Activated T-helper 17 cell treated with anti-CD3 and anti-CD28 coated beads, Interleukin-2, amount 50 U/mL, for 72 hours (primary cell): ENCODE measurements around the gene SHB. TPM values are rescaled to one million over a fixed set of nuclear protein-coding genes. Genes with fewer than 3 reads are reported as not detected.

ENCODE experiments used
- ATAC-seq: fragments of 150-1000 bp; cut with Tn5 transposase; replicated peaks from 2 replicates; pipeline ENCODE4 v1.10.0; 2021; ENCODE audit warnings: mild to moderate bottlenecking, moderate library complexity
- H3K27ac Mint-ChIP-seq: one replicate; pipeline ENCODE4 v1.8.0; 2022; ENCODE audit warnings: mixed read lengths
- H3K27me3 Mint-ChIP-seq: one replicate; pipeline ENCODE4 v1.8.0; 2022; ENCODE audit warnings: mixed read lengths
- H3K36me3 Mint-ChIP-seq: one replicate; pipeline ENCODE4 v1.8.0; 2022; ENCODE audit warnings: low read depth, mild to moderate bottlenecking, mixed read lengths
- H3K4me1 Mint-ChIP-seq: one replicate; pipeline ENCODE4 v1.8.0; 2022; ENCODE audit warnings: mixed read lengths
- H3K4me3 Mint-ChIP-seq: one replicate; pipeline ENCODE4 v1.8.0; 2022; ENCODE audit warnings: mild to moderate bottlenecking, mixed read lengths
- H3K9me3 Mint-ChIP-seq: one replicate; pipeline ENCODE4 v1.8.0; 2022; ENCODE audit warnings: mixed read lengths
- total RNA-seq, 2 donors: library from RNA; stranded (reverse); gene quantifications; one replicate each; pipeline ENCODE4 v1.2.3, GENCODE V29; 2022

Gene SHB
- total RNA-seq, 2 donors from 2014 or later, result 0.95 to 1.7 TPM

DNA sequence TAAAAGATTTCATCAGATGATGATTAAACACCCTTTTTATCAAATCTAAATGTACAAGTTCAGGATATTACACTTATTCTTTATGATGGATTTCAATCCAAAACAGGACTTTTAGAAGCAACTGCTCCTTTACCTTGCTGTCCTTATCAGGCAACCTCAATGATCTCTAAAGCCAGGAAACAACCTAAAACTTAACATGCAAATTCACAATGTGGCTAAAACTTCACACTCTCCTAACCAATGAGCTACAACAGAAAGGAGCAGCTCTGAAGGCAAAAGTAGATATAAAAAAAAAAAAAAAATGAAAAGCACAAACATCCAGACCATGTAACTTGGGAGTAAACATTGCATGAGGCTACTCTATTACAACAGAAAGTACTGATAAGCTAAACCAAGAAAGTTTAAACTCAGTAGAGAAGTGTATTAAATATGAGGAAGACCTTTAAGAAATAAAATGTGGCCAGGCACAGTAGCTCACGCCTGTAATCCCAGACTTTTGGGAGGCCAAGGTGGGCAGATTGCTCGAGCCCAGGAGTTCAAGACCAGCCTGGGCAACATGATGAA, 188.0 kb downstream of the SHB start:
- H3K36me3 Mint-ChIP-seq, result peaks cover 52% of the 10 kb centered on the region
- H3K27me3 Mint-ChIP-seq, result no peaks in the 10 kb centered on the region
- no peak overlapping the region for H3K4me3 Mint-ChIP-seq
- no peaks in the 10 kb centered on the region for H3K9me3 Mint-ChIP-seq
- H3K27ac Mint-ChIP-seq, result no peak overlapping the region
- no peak for ATAC-seq
- H3K4me1 Mint-ChIP-seq, result no peaks in the 10 kb centered on the region

DNA sequence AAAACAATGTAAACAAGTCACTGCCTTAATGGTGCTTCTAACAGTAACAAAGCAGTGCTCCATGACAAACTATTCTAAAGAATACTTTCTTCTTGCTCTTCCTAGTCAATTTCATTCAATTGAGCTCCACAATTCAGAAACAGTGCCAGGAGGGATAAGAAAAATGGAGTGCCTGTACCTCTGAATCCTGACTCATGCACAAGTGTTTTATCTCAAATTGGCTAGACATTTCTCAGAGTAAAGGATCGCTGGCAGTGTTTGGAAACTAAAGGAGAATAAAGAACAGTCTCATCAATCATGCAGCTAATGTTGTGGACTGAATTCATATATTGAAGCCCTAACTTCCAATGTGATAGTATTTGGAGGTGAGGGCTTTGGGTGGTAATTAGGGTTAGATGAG, 192.7 kb downstream of the SHB start:
- no peaks in the 10 kb centered on the region for H3K4me1 Mint-ChIP-seq
- H3K4me3 Mint-ChIP-seq, result no peak overlapping the region
- no peaks in the 10 kb centered on the region for H3K27me3 Mint-ChIP-seq
- H3K9me3 Mint-ChIP-seq, result no peaks in the 10 kb centered on the region
- ATAC-seq, result no peak
- H3K27ac Mint-ChIP-seq, result no peak overlapping the region
- peaks cover 34% of the 10 kb centered on the region for H3K36me3 Mint-ChIP-seq

DNA sequence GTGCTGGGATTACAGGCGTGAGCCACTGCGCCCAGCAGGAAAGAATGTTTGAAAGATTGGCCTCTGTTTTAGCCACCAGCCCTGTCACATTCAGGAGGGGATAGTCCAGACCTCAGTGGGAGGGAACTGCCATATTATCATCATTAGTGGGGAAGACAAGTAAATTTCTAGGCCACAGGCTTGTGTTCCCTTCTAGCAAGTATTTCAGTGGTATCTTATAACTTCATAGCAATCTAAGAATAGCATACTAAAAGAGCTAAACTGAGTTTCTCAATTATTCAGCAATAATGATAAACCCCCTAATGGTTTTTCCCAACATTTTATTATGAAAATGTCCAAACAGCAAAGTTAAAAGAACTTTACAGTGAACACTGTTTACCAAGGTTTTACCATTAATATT, 195.1 kb downstream of the SHB start:
- no peak overlapping the region for H3K27ac Mint-ChIP-seq
- H3K9me3 Mint-ChIP-seq, result no peaks in the 10 kb centered on the region
- H3K36me3 Mint-ChIP-seq, result peaks cover 11% of the 10 kb centered on the region
- no peaks in the 10 kb centered on the region for H3K4me1 Mint-ChIP-seq
- no peak overlapping the region for H3K4me3 Mint-ChIP-seq
- H3K27me3 Mint-ChIP-seq, result no peaks in the 10 kb centered on the region
- no peak for ATAC-seq

DNA sequence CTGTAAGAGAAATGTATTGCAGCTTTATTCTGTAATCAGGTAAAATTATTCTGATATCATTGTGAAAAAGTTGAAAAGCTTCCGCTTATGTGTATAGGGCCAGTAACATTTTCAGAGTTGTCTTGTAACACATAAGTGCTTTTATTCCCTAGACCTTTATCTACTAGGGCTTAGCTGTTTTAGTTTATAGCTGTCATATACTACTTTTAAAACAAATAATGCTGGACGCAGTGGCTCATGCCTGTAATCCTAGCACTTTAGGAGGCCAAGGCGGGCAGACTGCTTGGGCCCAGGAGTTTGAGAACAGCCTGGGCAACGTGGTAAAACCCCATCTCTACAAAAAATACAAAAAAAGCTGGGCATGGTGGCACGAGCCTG, 198.2 kb downstream of the SHB start:
- no peaks in the 10 kb centered on the region for H3K9me3 Mint-ChIP-seq
- no peak overlapping the region for H3K27ac Mint-ChIP-seq
- no peak overlapping the region for H3K4me3 Mint-ChIP-seq
- peaks cover 4% of the 10 kb centered on the region for H3K36me3 Mint-ChIP-seq
- ATAC-seq, result no peak
- no peaks in the 10 kb centered on the region for H3K4me1 Mint-ChIP-seq
- no peaks in the 10 kb centered on the region for H3K27me3 Mint-ChIP-seq

DNA sequence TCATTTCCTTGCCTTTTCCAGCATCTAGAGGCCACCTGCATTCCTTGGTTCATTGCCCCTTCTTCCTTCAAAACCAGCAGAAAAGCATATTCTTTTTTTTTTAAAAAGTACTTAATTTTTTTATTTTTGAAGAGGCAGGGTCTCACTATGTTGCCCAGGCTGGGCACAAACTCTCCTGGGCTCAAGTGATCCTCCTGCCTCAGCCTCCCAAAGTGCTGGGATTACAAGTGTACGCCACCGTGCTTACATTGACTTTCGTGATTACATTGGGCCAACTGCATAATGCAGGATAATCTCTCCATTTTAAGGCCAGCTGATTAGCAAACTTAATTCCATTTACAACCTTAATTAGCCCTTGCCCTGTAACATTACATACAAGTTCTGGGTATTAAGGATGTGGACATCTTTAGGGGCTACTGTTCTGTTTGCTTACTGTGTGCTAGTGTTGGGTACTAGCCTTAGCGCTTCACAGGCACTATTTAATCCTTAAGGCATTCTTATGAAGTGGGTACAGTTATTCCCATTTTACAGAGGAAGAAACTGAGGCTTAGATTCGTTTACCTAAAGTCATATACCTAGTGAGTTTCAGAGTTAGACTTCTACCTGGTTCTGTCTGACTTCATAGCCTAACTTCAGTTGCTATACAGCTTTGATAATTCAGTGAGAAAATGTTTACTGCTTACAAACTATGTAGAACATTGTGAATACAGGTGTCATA, 198.8 kb downstream of the SHB start:
- H3K27ac Mint-ChIP-seq, result no peak overlapping the region
- no peaks in the 10 kb centered on the region for H3K27me3 Mint-ChIP-seq
- no peaks in the 10 kb centered on the region for H3K4me1 Mint-ChIP-seq
- H3K9me3 Mint-ChIP-seq, result no peaks in the 10 kb centered on the region
- no peak overlapping the region for H3K4me3 Mint-ChIP-seq
- no peak for ATAC-seq
- H3K36me3 Mint-ChIP-seq, result peaks cover 4% of the 10 kb centered on the region

Other genes with a start within 250 kb of the SHB start
- 10 to 100 TPM; 20.4 to 34.7 TPM for gene SLC25A51, start 165.1 kb downstream of the SHB start, total RNA-seq